Smooth muscle cell (in vitro differentiated cells): ENCODE results near the gene SGCA. TPM values are rescaled to one million over a fixed set of nuclear protein-coding genes. Genes with fewer than 3 reads are reported as not detected.

Source experiments
- DNase-seq: peaks from one replicate; lab custom pipeline; 2025; ENCODE audit not compliant: unreplicated experiment; lab: John Stamatoyannopoulos, UW
- H2AFZ ChIP-seq: fragments of 200-600 bp; sonication (generic); 2 replicates; pipeline ENCODE4 v1.6.0; 2016; ENCODE audit warnings: antibody characterized with exemption, low read depth, mild to moderate bottlenecking
- H3F3A ChIP-seq: fragments of 200-600 bp; sonication (generic); 2 replicates; pipeline ENCODE4 v1.6.0; 2017; ENCODE audit warnings: antibody characterized with exemption, low read depth
- H3K27ac ChIP-seq: fragments of 200-600 bp; sonication (generic); 2 replicates; pipeline ENCODE4 v1.5.1; 2016; ENCODE audit warnings: low read depth, mild to moderate bottlenecking
- H3K27me3 ChIP-seq: fragments of 200-600 bp; sonication (generic); 2 replicates; pipeline ENCODE4 v1.6.1; 2016; ENCODE audit warnings: low read depth, mild to moderate bottlenecking
- H3K36me3 ChIP-seq: fragments of 200-600 bp; sonication (generic); 2 replicates; pipeline ENCODE4 v1.5.1; 2016; ENCODE audit warnings: low read depth
- H3K4me1 ChIP-seq: fragments of 200-600 bp; sonication (generic); 2 replicates; pipeline ENCODE4 v1.5.1; 2016; ENCODE audit warnings: low read depth
- H3K4me2 ChIP-seq: fragments of 200-600 bp; sonication (generic); 2 replicates; pipeline ENCODE4 v1.6.0; 2016; ENCODE audit warnings: mild to moderate bottlenecking
- H3K4me3 ChIP-seq: fragments of 200-600 bp; sonication (generic); 2 replicates; pipeline ENCODE4 v1.5.1; 2016; ENCODE audit warnings: mild to moderate bottlenecking
- H3K79me2 ChIP-seq: fragments of 200-600 bp; sonication (generic); 2 replicates; pipeline ENCODE4 v1.6.0; 2016; ENCODE audit warnings: low read depth, mild to moderate bottlenecking
- H3K9ac ChIP-seq: fragments of 200-600 bp; sonication (generic); 2 replicates; pipeline ENCODE4 v1.6.0; 2016; ENCODE audit warnings: low read depth
- H3K9me3 ChIP-seq: fragments of 200-600 bp; sonication (generic); replicated peaks from 2 replicates; pipeline ENCODE4 v1.5.1; 2016; ENCODE audit warnings: low read depth
- H4K20me1 ChIP-seq: fragments of 200-600 bp; sonication (generic); 2 replicates; pipeline ENCODE4 v1.6.0; 2016; ENCODE audit warnings: low read depth
- WGBS: methylation state at CpG from one replicate; pipeline ENCODE4 v1.1.7; 2016; ENCODE audit warnings: low lambda C conversion rate; 5-methylcytosine and 5-hydroxymethylcytosine counted together
- polyA plus RNA-seq: library from polyadenylated mRNA; unstranded; fragments of >200 nt; fragmentation: Nextera tagmentation; extraction: Ambion mirVana; gene quantifications from 2 replicates; pipeline ENCODE4 v1.2.1, GENCODE V29; 2016
- total RNA-seq: library from RNA; depleted of rRNA; stranded (reverse); fragments of >200 nt; gene quantifications from 2 replicates; pipeline ENCODE4 v1.2.3, GENCODE V29; 2014
- TF ChIP-seq, protein P1 (sequence below): fragments of 200-600 bp; sonication (generic); IDR thresholded peaks from 2 replicates; pipeline ENCODE4 v1.5.1; 2017; ENCODE audit warnings: borderline replicate concordance, mild to moderate bottlenecking, antibody characterized with exemption; ENCODE audit not compliant: insufficient read depth, poor library complexity, severe bottlenecking

The SGCA gene
- total and polyA plus RNA-seq, 2 experiments from 2014 or later, result 2.1 TPM; not detected in 1

GRCh38 chr17:50212121-50212843, 46.5 kb downstream of the SGCA start:
- Histone ChIP-seq H3K9me3 (no peaks in the 10 kb centered on the region), H3K36me3 (no peaks in the 10 kb centered on the region), H3K4me3 (no peak overlapping the region), H3K4me1 (peaks cover 44% of the 10 kb centered on the region), H3K79me2 (no peaks in the 10 kb centered on the region), H3K27ac (peak overlapping the region; percentile 99), H3K9ac (peak overlapping the region; percentile 80), H3K27me3 (no peaks in the 10 kb centered on the region), H4K20me1 (no peaks in the 10 kb centered on the region), H2AFZ (no peak overlapping the region), H3K4me2 (peak overlapping the region; percentile 76), H3F3A (peaks cover 31% of the 10 kb centered on the region)
- 29% methylated on average over 15 of the region's 15 CpGs for WGBS
- no peak for DNase-seq
- TF ChIP-seq, protein P1, sequence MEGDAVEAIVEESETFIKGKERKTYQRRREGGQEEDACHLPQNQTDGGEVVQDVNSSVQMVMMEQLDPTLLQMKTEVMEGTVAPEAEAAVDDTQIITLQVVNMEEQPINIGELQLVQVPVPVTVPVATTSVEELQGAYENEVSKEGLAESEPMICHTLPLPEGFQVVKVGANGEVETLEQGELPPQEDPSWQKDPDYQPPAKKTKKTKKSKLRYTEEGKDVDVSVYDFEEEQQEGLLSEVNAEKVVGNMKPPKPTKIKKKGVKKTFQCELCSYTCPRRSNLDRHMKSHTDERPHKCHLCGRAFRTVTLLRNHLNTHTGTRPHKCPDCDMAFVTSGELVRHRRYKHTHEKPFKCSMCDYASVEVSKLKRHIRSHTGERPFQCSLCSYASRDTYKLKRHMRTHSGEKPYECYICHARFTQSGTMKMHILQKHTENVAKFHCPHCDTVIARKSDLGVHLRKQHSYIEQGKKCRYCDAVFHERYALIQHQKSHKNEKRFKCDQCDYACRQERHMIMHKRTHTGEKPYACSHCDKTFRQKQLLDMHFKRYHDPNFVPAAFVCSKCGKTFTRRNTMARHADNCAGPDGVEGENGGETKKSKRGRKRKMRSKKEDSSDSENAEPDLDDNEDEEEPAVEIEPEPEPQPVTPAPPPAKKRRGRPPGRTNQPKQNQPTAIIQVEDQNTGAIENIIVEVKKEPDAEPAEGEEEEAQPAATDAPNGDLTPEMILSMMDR, result no peak

DNA sequence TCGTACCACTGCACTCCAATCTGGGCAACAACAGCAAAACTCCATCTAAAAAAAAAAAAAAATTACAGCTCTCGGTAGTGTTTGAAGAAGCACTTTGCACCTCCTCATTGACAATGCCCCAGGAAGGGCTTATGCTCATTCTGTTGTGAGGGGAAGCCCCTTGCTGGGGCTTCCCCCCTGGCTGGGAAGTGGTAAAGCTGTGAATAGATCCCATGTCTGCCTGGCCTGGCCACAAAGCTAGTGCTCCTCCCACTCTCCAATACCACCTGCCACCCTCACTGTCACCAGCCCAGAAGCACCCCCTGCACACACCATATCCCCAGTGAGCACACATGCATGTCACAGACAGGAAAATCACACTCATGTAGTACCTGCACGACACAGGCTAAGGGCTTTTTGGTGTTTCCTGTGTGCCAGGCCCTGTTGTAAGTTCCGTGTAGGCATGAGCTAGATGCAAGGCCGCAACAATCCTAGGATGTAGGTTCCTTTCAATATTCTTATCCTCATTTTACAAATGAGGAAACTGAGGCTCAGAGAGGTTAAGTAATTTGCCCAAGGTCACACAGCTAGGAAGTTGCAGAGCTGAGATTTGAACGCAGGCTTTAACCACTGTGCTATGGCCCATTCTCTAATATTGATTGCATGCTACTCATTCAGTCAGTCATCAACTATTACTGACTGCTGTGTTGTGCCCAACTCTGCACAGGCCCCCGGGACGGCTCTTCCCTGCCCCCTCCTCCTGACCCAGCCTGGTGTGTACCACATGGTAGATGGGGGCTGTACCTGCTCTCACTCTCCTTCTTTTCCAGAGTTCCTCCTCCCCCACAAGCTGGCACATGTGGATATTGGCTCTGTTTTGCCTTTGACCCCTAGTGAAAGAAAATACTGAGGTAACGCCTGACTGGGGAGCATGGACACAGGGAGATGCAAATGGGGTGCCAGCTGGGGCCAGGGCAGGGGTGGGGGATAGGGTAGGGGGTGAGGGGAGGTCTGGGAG, 47.5 kb downstream of the SGCA start:
- WGBS, result 81% methylated on average over 9 of the region's 9 CpGs
- Histone ChIP-seq H3K4me2 (peak overlapping the region; percentile 63), H3K27ac (peak overlapping the region; percentile 99), H3K4me1 (peaks cover 35% of the 10 kb centered on the region), H3K9me3 (no peaks in the 10 kb centered on the region), H2AFZ (no peak overlapping the region), H4K20me1 (no peaks in the 10 kb centered on the region), H3K36me3 (no peaks in the 10 kb centered on the region), H3F3A (peaks cover 37% of the 10 kb centered on the region), H3K27me3 (no peaks in the 10 kb centered on the region), H3K9ac (peak overlapping the region; percentile 80), H3K79me2 (no peaks in the 10 kb centered on the region), H3K4me3 (no peak overlapping the region)
- no peak for DNase-seq
- TF ChIP-seq, protein P1, result no peak

GRCh38 chr17:50214976-50215760, 49.4 kb downstream of the SGCA start:
- Histone ChIP-seq H4K20me1 (no peaks in the 10 kb centered on the region), H3K36me3 (no peaks in the 10 kb centered on the region), H2AFZ (no peak overlapping the region), H3K4me1 (peaks cover 32% of the 10 kb centered on the region), H3K27me3 (no peaks in the 10 kb centered on the region), H3K79me2 (no peaks in the 10 kb centered on the region), H3K9ac (peak overlapping the region; percentile 13), H3K4me3 (no peak overlapping the region), H3K4me2 (peak overlapping the region; percentile 54), H3K9me3 (no peaks in the 10 kb centered on the region), H3K27ac (peak overlapping the region; percentile 99), H3F3A (peaks cover 39% of the 10 kb centered on the region)
- DNase-seq, result no peak
- WGBS, result 66% methylated on average over 8 of the region's 8 CpGs
- TF ChIP-seq, protein P1, result no peak
